Measurements from ENCODE around the gene HS6ST2. TPM values are rescaled to one million over a fixed set of nuclear protein-coding genes. Genes with fewer than 3 reads are reported as not detected.

Gene HS6ST2
- total and polyA plus RNA-seq, 9 of the 15 experiments (the other 6 are each of a cell fraction or from before 2014, with no cell fraction given) = not detected

DNA sequence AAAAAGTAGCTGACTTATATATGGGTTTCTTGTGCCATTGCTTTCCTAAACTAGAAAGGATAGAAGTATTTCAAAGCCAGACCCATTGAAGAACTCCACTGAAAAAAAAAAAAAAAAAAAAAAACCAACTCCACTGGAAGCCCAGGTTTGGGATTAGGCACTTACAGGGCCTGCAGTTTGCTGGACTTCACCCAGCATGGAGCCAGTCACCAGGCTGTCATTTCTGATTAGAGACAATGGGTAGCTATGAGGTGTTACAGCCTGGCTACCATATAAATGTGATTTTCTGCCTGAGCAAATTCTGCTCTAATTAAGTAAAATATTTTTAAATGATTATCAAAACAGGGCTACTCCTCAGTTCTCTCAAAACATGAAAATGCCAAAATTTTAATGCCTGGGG lies 49.5 kb downstream of the HS6ST2 start (continued):
- TF ChIP-seq SAP30 (IDR thresholded peaks at IDR 0.05; ENCODE audit: borderline replicate concordance, insufficient read depth, low read depth, low read length, poor library complexity, severe bottlenecking) (no peak), ATF4 (CRISPR knock-in tag; IDR thresholded peaks at IDR 0.05) (no peak), NR2F6 (CRISPR knock-in tag; IDR thresholded peaks at IDR 0.05) (no peak), TAL1 (IDR thresholded peaks at IDR 0.05) (no peak), NFRKB (IDR thresholded peaks at IDR 0.05; ENCODE audit: low read depth) (no peak), ARHGAP35 (IDR thresholded peaks at IDR 0.05; ENCODE audit: partially characterized antibody) (no peak), CEBPB (tag; IDR thresholded peaks at IDR 0.05) (no peak), POLR3G (IDR thresholded peaks at IDR 0.05; ENCODE audit: extremely low read depth, insufficient read length, insufficient replicate concordance) (no peak), RBM25 (IDR thresholded peaks at IDR 0.05; ENCODE audit: low read depth, low read length, severe bottlenecking) (no peak), TEAD4 (IDR thresholded peaks at IDR 0.05; ENCODE audit: low read length) (no peak), TEAD4 (CRISPR knock-in tag; IDR thresholded peaks at IDR 0.05; ENCODE audit: borderline replicate concordance) (no peak), KLF6 (CRISPR knock-in tag; IDR thresholded peaks at IDR 0.05; ENCODE audit: borderline replicate concordance) (no peak), SUPT5H (IDR thresholded peaks at IDR 0.05) (no peak), ZNF146 (CRISPR knock-in tag; IDR thresholded peaks at IDR 0.05; ENCODE audit: unreplicated experiment) (no peak)
- TF ChIP-seq, protein P1, sequence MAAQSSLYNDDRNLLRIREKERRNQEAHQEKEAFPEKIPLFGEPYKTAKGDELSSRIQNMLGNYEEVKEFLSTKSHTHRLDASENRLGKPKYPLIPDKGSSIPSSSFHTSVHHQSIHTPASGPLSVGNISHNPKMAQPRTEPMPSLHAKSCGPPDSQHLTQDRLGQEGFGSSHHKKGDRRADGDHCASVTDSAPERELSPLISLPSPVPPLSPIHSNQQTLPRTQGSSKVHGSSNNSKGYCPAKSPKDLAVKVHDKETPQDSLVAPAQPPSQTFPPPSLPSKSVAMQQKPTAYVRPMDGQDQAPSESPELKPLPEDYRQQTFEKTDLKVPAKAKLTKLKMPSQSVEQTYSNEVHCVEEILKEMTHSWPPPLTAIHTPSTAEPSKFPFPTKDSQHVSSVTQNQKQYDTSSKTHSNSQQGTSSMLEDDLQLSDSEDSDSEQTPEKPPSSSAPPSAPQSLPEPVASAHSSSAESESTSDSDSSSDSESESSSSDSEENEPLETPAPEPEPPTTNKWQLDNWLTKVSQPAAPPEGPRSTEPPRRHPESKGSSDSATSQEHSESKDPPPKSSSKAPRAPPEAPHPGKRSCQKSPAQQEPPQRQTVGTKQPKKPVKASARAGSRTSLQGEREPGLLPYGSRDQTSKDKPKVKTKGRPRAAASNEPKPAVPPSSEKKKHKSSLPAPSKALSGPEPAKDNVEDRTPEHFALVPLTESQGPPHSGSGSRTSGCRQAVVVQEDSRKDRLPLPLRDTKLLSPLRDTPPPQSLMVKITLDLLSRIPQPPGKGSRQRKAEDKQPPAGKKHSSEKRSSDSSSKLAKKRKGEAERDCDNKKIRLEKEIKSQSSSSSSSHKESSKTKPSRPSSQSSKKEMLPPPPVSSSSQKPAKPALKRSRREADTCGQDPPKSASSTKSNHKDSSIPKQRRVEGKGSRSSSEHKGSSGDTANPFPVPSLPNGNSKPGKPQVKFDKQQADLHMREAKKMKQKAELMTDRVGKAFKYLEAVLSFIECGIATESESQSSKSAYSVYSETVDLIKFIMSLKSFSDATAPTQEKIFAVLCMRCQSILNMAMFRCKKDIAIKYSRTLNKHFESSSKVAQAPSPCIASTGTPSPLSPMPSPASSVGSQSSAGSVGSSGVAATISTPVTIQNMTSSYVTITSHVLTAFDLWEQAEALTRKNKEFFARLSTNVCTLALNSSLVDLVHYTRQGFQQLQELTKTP (IDR thresholded peaks at IDR 0.05; ENCODE audit: low read depth in 1 of 2, partially characterized antibody in 2 of 2) = no peak

Data from K562 (cell line).